ENCODE measurements around the gene CPEB4. TPM values are rescaled to one million over a fixed set of nuclear protein-coding genes. Genes with fewer than 3 reads are reported as not detected.

The CPEB4 gene
- total and polyA plus RNA-seq, 9 of the 15 experiments (the other 6 are each of a cell fraction or from before 2014, with no cell fraction given) = 7.4 to 21.3 (median 12.4) TPM

DNA sequence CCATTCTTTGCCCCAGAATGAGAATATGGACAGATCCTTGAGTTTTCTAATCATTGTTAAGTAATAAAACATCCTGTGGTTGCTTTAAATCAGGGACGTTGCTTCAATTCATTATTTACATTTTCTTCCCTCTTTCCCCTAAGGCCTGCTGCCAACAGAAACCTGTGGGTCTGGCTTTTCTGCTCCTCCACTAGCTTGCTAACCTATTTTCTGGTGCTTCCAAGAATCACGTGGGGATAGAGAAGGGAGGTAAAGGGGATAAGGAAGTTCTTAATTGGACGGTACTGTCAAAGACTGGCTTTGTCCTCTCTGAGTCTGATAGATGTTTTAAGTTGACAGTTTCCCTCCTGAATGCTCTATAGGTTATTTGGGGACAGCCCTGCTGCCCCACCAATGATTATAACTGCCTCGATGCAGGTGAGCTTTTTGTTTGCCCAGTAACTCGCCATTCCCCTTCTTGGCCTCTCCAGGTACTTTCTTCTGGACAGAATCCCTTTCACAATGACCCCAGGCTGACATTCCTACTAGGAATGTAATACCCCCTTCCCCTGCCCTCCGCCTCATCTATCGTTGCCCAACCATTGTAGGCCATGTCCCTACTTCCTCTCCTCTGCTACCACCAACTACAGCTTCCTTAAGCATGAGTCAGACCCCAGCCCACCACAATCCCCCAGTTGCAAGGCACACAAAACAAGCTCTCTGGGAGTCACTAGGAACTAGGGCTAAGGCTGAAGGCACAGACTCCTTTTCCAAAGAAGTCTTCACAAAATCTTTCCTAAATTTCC is 19.9 kb upstream of the CPEB4 start:
- H2AFZ ChIP-seq (ENCODE audit: low read depth, low read length) = peak overlapping the region; percentile 80; the same call in 1 of the 2 replicates
- TF ChIP-seq OTX1 (CRISPR knock-in tag; IDR thresholded peaks at IDR 0.05) (no peak), ZC3H11A (IDR thresholded peaks at IDR 0.05; ENCODE audit: low read depth, low read length) (no peak), ZBTB7A (IDR thresholded peaks at IDR 0.05; ENCODE audit: borderline replicate concordance, control insufficient read depth, low read depth, low read length) (peak; percentile 64; the same call in 1 of the 2 replicates), SETDB1 (IDR thresholded peaks at IDR 0.05; ENCODE audit: low read length) (no peak), PBX2 (CRISPR knock-in tag; IDR thresholded peaks at IDR 0.05; ENCODE audit: low read depth) (no peak), PBX2 (tag; conservative IDR thresholded peaks at IDR 0.05; ENCODE audit: low read depth) (0 out of 2 replicates have a peak, but pooled peaks have one; percentile 6)
- DNase-seq (ENCODE audit: extremely low read depth in 1 of 4, low spot score in 3 of 4) = no peak
- peaks cover 29 to 53% of the 10 kb centered on the region in 2 experiments for H3K4me1 ChIP-seq (replicated peaks in 1 of 2; ENCODE audit: control insufficient read depth in 2 of 2, insufficient read depth in 2 of 2, low read length in 2 of 2)
- no peaks in the 10 kb centered on the region for H3K36me3 ChIP-seq (ENCODE audit: control insufficient read depth, insufficient read depth, low read length)
- no peak overlapping the region for H3K4me2 ChIP-seq (ENCODE audit: insufficient read depth, low read length)
- H3K9ac ChIP-seq (ENCODE audit: insufficient read depth in 1 of 2, low read depth in 2 of 2, low read length in 2 of 2) = no peak overlapping the region
- H3K4me3 ChIP-seq = no peak overlapping the region
- H3K27me3 ChIP-seq (ENCODE audit: control insufficient read depth in 2 of 2, insufficient read depth in 2 of 2, low read length in 2 of 2) = no peaks in the 10 kb centered on the region
- no peak overlapping the region for H3K27ac ChIP-seq (ENCODE audit: extremely low read depth, low read depth, low read length)
- no TSS peak for BruUV-seq (replicated peaks)
- CTCF ChIA-PET (ENCODE audit: low intra/inter-chr PET ratio) = no interaction called here
- 0 out of 2 replicates have a peak, but pooled peaks cover 2% of the 10 kb centered on the region for H3K9me3 ChIP-seq (replicated peaks; ENCODE audit: control insufficient read depth, insufficient read depth, low read depth, low read length)
- ATAC-seq = no peak
- H3K9me1 ChIP-seq (ENCODE audit: control insufficient read depth, insufficient read depth, low read length) = no peaks in the 10 kb centered on the region
- intact Hi-C loops (cut with micrococcal nuclease) = no loop called here
- H4K20me1 ChIP-seq (replicated peaks; ENCODE audit: control insufficient read depth, insufficient read depth, low read length) = no peaks in the 10 kb centered on the region
- in situ Hi-C loops (cut with MboI) = no loop called here
- no peak for FAIRE-seq
- WGBS (ENCODE audit: insufficient coverage, low coverage, missing lambda C conversion rate) = 62% methylated on average over 7 of the region's 7 CpGs
- POLR2A ChIA-PET = interaction anchor here (1.5 kb wide), 1 partner anchor 15 kb away, joined by 3 read pairs; no protein-coding TSS in a partner anchor
- H3K79me2 ChIP-seq (ENCODE audit: control insufficient read depth, insufficient read depth, low read length) = no peaks in the 10 kb centered on the region
